ENCODE results near the gene LDLRAD3.

LDLRAD3 gene

DNA sequence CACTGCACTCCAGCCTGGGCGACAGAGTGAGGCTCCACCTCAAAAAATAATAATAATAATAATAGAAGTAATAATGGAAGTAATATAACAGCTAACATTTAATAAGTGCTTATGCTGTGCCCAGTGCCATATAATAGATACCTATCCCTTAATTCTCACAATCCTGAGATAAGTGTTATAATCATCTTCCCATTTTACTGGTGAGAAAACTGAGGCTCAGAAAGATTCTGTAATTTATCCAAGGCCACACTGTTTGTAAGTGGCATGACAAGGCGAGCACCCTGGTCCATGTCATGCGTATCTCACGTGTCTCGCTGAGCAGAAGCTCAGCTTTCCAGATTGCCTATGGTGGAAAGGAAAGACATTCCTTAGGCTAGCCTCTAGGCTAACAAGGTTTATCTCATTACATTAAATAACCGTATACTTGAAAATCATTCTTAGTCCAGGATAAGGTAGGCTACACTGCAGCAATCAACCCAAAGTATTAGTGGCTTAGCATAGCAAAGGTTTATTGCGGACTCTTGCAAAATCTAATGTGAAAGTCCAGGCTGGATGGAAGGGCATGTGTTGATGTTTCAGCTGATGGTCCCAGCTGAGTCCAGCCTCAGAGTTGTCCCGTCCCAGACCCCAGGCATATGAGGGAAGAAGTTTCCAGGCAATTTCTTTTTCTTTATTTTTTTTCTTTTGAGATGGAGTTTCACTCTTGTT is 15.0 kb upstream of the LDLRAD3 start:
- no peak for DNase-seq

DNA sequence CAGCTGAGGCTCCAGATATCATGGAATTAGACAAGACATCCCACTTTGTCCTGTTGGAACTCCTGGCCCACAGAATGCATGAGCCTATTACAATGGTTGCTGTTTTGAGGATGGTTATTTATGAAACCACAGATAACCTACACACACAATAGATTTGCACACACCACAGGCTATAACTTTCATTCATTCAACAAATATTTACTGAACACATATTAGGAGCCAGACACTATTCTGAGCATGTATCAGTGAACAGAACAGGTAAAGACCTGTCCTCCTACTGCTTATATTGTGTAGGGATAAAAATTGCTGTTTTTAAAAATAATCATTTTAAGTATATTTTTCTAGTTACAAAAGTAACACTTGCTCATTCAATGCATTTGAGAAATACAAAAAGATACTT is 13.4 kb upstream of the LDLRAD3 start:
- DNase-seq, result no peak

DNA sequence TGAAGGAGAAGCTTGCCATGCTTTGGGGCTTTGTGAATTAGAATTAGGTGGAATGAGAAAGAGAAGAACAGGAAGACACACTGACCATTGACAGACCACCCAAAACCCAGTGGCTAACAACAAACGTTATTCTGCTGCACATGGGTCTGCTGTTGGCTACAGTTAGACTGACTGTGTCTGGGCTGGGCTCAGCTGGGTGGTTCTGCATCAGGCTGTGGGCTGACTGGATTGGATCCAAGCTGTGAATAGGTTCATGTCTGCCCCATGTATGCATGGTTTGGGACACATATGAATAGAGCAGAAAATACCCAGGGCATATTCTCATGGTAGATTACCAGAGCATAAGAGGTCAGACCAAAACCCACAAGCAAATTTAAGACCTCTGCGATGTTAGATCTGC is 11.7 kb upstream of the LDLRAD3 start:
- DNase-seq, result no peak

DNA sequence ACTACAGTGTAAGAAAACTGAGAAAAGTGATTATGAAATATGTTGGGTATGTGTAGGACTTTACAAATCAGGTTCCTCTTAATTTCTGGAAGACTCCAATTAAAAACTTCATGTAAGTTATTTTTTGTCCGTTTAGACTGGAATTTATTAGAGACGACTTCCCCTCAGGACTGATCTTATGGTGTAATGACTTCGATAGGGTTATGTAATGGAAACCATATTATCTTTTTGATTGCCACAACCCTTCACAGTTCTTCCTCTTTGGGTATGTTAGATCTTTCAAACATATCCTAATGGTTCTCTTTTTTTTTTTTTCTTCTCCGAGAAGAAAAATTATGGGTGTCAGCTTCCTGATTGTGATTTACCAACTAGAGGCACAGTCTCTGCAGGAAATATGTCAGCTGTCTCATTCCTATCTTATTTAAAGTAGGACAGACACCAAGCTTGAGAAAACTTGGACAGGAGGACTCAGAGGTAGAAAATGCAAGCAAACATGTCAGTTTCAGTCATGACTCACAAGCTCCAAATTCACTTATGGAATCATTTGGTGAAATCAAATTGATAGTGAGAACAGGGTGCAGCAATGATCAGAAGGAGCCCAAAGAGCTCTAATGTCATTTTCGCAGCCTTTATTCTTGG is 11.1 kb upstream of the LDLRAD3 start:
- DNase-seq, result peak; percentile 97 to 98

DNA sequence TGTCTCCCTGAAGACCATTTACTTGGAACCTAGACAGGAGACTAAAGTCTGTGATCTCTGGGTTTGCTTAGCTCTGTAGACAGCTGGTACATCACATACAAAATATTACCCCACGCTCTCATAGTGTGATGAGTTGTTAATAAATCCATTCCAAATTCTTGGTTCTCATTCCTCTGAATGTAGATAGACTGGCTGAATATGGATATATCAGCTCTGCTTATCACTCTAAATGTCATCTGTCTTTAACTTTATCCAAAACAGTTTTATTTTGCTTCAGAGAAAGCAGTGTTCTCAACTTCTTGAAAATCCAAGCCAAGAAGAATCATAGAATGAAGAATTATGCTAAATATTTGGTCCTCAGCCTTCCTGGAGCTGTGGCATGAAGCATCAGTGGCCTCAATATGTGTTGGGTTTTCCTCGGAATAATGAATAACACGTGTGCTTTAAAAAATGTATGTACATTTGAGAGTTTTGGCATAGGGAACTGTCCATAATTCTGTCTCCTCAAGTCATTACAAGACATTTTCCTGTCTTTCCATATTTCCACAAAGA is 10.5 kb upstream of the LDLRAD3 start:
- no peak for DNase-seq

DNA sequence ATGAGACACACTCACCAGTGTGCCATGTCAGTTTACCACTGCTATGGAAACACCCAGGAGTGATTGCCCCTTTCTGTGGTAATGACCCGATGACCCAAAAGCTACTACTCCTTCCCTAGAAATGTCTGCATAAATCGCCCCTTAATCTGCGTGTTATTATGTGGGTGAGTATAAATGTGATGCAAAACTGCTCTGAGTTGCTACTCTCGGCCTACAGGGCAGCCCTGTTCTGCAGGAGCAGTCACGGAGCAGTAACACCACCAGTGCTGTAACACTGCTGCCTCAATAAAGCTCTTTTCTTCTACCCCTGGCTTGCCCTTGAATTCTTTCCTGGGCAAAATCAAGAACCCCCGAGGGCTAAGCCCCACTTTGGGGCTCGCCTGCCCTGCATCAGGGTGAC is 9.6 kb upstream of the LDLRAD3 start:
- DNase-seq, result no peak

DNA sequence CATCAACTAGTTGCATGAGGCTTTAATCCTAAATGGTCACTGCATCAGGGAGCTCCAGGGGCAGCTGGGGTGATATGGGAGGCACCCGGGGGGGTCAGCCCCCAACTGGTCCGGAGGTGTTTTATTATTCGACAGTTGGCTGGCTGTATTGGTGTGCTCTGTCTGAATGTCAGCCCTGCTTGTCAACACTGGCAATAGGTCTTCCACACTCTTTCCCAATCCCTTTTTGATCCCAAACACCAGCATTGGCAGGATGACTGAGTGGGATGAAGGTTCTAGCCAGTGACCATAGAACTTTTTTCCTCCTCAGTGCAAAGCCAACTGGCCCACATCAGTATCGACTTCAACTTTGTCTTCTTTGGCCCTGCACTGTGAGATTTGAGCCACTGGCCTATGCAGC is 8.9 kb upstream of the LDLRAD3 start:
- DNase-seq, result no peak

DNA sequence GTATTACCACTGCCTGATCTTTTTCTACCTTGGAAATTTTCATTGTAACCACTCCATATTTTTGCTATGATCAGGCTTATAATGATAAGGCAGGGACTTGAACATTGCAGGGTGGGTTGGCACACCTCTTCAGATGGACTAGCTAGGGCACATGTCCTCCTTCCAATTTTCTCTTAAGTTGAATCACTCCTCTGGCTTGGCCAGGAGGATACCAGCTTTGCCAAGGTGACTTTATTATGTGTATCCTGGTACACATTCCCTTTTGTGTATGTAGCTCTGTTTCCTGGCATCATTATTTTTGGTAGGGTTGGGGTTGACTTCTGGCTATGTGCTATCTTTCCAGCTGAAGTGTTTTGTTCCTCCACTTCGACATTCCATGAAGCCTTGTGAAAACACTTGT is 8.5 kb upstream of the LDLRAD3 start:
- no peak for DNase-seq

DNA sequence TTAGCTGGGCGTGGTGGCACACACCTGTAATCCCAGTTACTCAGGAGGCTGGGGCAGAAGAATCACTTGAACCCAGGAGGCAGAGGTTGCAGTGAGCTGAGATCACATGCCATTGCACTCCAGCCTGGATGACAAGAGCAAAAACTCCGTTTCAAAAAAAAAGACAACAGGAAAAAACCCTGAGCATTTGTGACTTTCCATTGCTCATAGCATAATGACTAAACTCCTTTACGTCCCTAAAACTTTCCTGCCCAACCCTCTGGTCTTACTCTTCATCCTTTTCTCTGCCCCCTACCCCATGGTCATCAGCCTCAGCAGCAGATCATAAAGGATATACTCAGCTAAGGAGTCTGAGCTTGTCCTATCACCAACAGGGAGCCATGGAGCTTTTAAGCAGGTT is 6.8 kb upstream of the LDLRAD3 start:
- DNase-seq, result no peak

DNA sequence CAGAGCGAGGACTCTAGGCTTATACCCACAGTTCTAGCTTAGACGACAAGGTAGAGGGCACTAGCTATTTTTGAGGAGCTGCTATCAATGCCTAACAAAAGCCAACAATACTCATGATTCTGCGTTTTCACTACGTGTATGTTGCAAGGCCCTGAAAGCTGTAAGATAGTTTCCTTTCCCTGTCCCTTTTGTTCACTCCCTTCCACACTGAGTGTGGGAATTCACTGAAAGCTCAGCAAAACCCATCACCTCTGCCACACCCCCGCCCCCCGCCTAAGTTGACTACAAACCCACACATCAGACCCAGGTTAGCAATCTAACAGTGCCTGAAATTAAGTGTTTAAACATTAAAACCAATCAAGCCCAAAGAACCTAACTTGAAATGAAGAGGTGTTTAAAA is 6.2 kb upstream of the LDLRAD3 start:
- no peak for DNase-seq

DNA sequence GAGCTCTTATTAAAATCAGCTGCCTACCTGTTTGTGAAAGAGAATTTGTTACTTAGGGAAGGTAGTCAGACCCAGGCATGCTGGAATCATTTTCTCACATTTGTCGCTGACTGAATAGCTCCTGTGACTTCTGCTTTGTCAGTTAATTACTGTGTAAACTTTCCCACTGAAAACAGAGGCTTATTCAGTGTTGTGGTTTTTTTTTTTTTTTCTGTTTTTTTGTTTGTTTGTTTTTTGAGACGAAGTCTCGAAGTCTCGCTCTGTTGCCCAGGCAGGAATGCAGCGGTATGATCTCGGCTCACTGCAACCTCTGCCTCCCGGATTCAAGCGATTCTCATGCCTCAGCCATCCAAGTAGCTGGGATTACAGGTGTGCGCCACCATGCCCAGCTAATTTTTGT is 5.6 kb upstream of the LDLRAD3 start:
- DNase-seq, result no peak

DNA sequence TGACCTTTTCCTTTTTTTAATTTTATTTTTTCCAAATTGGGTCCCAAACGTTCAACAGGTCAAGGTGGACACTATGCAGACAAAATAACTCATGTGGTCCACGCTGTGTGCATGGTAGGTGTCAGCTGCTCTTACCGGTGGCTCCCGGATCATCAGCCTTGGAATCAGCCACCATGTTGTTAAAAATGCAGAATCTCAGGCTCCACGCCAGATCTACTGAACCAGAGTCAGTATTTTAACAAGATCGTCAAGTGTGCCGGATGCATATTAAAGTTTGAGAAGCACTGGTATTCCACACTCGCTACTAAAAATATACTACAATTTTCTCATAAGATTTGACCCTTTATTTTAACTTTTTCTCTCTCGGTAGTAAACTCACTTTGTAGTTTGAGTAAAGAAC is 553 bp upstream of the LDLRAD3 start:
- DNase-seq, result no peak

DNA sequence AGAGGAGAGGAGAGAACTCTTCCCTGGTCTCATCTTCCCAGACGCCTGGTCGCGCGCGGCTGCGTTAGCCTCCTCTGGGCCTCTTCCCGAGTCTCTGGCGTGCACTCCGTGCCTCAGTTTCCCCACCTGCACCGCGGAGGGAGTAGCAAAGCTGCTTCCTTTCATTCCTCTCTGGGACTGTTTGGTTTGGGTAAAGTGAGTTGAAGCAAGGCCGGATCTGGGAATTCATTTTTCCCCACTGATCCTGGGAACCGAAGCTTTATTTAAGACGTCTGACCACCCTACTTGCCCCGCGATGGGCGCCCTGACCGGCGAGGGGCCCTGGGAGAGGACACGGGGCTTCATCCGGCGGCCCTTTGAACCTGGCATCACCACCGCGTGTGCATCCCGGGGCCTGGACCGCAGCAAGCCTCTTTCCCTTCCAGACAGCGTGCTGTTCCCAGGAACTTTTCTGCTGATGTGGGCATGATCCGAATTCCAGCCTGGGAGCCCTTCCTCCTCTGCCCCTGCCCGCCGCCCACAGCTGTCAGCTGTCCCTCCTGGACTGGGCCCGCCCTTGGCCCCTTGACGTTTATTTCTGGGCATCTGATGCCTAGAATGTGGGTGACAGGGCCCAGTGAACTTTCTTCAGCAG is 758 bp downstream of the LDLRAD3 start:
- no peak for DNase-seq

DNA sequence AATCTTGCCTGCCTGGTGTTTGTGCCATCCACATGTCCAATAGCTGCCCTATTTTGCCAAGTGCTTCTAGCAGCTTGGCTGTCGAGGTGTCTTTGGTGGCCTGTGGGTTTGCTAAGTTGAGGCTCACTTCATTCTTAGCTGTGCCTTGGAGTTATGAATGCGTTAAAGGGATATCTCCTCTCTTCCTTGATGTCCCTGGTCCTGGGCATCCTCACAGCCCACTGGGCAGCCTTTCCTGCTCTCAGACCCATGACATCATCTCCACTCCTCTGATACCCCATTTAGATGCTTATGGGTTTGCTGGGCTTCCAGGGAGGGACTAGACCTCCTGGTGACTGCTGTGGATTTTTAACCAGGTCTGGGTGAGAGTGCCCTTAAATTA is 1.3 kb downstream of the LDLRAD3 start:
- DNase-seq, result no peak

DNA sequence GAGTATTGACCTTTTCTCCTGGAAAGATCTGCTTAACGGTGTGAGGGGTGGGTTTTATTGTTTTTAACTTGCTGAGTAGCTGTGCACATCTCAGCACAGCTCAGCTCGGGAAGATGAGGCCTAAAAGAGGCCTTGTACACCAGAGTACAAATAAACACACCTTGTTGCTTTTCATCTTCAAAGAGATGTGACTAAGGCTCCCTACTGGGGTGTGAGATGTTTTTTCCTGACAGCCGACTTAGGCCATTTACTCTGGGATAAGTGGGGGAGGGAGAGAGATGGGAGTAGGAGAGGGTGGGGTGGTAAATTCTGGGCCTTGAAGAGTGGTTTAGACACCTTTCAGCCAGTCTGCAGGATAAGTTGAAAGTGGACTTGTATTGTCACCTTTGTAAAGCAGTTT is 2.9 kb downstream of the LDLRAD3 start:
- no peak for DNase-seq

DNA sequence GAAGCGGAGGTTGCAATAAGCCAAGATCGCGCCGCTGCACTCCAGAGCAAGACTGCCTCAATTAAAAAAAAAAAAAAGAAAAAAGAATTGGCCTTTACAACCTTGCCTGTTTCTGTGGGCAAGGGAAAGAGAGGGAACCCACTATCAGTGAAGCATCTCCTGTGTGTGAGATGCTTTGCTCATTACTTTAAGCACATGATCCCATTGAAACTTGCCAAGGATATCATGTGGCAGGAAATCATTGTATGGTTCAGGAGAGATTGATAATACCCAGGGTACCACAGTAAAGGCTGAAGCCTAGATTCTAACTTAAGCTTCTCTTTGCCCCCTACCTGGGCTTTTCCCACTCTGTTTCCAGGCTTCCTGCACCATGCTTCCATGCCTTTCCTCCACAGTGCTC is 3.6 kb downstream of the LDLRAD3 start:
- DNase-seq, result no peak

DNA sequence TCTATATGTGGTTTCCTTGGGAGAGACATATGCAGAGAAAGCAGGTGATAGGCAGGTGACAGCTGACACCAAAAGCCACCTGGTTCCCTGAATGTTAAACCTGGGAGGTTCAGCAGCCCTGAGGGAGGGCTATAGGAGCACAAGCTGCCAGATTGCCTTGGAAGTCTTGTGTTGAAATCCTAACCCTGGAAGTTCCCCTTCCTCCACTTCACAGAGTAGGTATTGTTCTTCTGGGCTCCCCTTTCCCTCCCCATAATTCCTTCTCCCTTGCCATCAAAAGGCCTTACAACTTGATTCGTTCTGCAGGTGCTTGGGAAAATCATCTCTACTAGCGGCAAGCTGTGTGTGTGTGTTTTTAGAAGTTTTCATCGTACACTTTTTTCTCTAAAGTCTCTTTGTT is 5.4 kb downstream of the LDLRAD3 start:
- no peak for DNase-seq

DNA sequence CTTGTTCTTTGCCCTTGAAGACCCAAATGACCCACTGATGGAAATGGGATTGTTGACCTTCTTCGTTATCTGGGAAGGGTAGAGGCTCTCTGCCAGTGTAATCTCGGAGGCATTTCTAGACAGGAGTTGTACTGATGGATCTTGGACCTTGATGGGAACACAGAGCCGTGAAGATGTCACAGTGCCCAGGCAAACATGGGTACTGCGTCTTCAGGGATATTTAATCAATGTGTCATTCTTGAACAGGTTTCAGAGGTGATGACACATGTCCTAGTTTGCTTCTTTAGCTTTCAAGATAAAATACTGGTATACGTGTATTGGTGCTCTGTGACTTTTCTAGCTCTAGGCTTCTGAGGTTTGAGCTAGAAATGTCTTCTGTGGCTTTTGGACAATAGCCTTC is 6.2 kb downstream of the LDLRAD3 start:
- no peak for DNase-seq

DNA sequence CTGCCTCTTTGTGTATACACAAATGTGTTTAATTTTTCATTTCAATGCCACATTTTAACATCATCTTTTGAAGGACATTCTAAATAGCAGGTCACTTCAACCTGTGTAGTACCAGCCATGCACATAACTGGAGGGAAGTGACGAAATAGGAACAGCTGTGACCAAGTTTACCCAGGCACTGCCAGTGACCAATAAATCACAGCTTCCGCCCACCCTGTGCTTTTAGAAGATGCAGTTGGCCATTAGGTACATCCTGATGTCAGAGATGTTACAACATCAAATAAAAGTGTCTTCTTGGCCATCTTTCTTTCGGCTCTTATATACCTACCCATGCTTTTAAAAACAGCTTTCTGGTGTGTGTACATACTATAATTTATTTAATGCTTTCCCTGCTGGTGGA is 7.8 kb downstream of the LDLRAD3 start:
- DNase-seq, result no peak

DNA sequence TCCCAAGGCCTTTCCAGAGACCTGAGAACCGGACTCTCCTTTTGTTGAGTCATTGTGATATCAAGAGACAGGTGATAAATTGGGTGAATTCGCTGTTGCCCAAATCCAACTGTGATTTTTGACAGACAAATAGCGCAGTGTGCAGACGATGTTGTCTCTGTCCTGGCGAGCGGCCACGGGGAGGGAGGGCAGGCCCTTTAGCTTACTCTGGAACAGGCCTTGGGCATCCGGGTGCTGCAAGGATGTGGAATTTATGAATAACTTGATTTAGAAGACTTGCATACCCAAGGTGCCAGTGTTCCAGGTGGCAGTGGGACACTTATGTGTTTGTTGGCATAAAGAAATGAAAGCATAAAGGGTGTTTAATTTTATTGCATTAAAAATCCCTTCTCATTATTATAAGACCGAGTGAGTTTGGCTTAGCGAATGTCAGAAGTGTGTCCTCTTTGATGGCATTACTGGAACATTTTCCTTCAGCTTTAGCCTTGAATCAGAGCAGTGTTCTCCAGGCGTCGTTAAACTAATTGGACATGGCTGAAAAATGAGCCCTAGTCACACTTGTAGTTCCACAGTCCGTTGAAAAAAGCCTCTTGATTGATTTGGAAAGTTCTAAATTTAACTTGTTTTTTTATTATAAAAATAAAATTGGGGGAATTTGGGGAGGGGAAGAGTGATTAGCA is 9.4 kb downstream of the LDLRAD3 start:
- DNase-seq, result no peak

DNA sequence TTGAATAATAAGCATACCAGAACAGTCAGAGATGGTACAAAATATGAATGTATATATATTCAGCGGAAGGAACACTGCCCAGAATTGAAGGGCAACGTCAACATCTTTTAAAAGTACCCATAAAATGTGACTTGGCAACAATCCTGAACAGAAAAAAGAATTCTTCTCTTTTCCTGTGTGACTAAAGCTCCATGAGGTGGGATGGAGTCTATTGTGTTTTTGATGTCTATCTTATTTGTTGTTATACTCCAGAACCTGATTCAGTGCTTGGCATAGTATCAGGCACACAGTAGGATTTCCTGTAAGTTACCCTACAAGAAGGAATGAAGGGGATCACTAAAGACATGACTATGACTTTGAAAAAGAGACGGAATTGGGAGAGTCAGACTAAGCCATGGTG is 10.3 kb downstream of the LDLRAD3 start:
- DNase-seq, result no peak

DNA sequence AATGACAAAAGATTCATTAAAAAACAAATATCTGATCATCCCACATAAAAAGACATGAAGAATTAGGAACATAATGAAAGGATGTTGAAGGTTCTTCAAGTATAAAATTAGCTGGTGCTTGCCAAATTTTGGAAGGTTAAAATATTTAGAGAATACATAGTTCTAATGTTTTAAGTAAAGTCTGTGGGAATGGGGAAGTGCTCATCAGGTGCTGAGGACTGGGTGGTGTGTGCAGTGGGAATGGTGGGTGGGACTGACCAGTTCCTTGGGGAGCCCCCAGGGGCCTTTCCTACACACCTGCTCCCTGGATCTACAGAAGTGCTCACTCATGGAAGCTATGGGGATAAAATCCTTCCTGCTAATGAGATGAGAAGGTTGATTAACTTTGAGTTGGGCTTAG is 11.8 kb downstream of the LDLRAD3 start:
- no peak for DNase-seq

DNA sequence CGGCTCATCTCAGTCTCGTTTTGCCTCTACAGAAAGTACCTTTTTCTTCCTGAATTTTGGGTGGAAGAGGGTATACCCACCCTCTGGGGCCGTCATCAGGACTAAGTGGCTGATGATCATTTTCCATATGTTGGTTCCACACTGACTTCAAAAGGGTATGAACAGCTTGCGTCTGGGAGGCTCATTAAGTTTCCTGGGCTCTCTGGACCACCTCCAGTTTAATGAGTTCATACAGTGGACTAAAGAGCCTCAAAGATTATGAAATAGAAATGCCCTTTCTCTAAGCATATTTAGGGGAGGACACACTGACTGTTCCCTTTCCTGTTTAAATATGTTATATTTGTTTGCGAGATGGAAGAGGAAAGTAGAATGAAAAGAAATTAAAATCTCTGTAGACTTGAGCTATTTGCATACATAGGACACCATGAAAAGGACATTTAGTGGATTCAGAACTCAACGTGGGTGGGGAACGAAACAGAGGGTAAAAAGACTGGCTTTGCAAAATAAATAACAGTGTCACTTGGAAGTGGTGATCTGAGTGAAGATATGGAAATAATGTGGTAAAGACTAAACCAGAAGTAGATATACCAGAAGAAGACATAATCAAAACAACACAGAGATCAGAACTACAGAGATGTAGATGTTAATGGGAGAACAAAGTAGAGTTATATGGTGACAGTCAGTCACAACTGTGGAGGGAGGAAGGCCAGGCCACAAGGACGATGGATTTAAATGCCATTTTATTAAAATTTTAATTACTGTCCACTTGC is 18.7 kb downstream of the LDLRAD3 start:
- no peak for DNase-seq
